H9 (cell line): ENCODE measurements around the gene TEKT3. TPM values are rescaled to one million over a fixed set of nuclear protein-coding genes. Genes with fewer than 3 reads are reported as not detected.

Experiments used
- DNase-seq: peaks from one replicate; pipeline ENCODE4 v3.0.0-alpha.2; 2017
- H2AFZ ChIP-seq: one replicate; pipeline ENCODE4 v1.6.1; 2013; ENCODE audit warnings: mild to moderate bottlenecking, low read length, control low read depth, moderate library complexity
- H2AK5ac ChIP-seq: 2 replicates; pipeline ENCODE4 v1.6.1; 2013; ENCODE audit warnings: low read length, control low read depth, mixed read lengths; ENCODE audit not compliant: insufficient read length
- H2BK120ac ChIP-seq: one replicate; pipeline ENCODE4 v1.6.1; 2013; ENCODE audit warnings: low read depth, mild to moderate bottlenecking, low read length, control low read depth, inconsistent platforms; ENCODE audit not compliant: poor library complexity, severe bottlenecking
- H2BK12ac ChIP-seq: 2 replicates; pipeline ENCODE4 v1.6.1; 2013; ENCODE audit warnings: low read length, control low read depth, mixed read lengths, low read depth; ENCODE audit not compliant: insufficient read length
- H2BK15ac ChIP-seq: 2 replicates; pipeline ENCODE4 v1.6.1; 2013; ENCODE audit warnings: low read depth, low read length, control low read depth
- H2BK20ac ChIP-seq: one replicate; pipeline ENCODE4 v1.6.1; 2013; ENCODE audit warnings: low read depth, mild to moderate bottlenecking, low read length, control low read depth, inconsistent platforms; ENCODE audit not compliant: poor library complexity, severe bottlenecking
- H2BK5ac ChIP-seq: 2 replicates; pipeline ENCODE4 v1.6.1; 2013; ENCODE audit warnings: low read length, control low read depth, mixed read lengths; ENCODE audit not compliant: insufficient read length
- H3K14ac ChIP-seq: 2 replicates; pipeline ENCODE4 v1.6.1; 2013; ENCODE audit warnings: low read length, control low read depth; ENCODE audit not compliant: insufficient read depth
- H3K18ac ChIP-seq: 2 replicates; pipeline ENCODE4 v1.6.1; 2013; ENCODE audit warnings: low read depth, mild to moderate bottlenecking, mixed read lengths, low read length, control low read depth; ENCODE audit not compliant: insufficient read length
- H3K23ac ChIP-seq: 2 replicates; pipeline ENCODE4 v1.6.1; 2013; ENCODE audit warnings: low read length, control low read depth, mixed read lengths, low read depth; ENCODE audit not compliant: insufficient read length
- H3K23me2 ChIP-seq: 2 replicates; pipeline ENCODE4 v1.6.1; 2013; ENCODE audit warnings: low read depth, mild to moderate bottlenecking, mixed read lengths, low read length, control low read depth; ENCODE audit not compliant: insufficient read length, poor library complexity, severe bottlenecking
- H3K27ac ChIP-seq: 2 replicates; pipeline ENCODE4 v1.5.1; 2013; ENCODE audit warnings: low read length, control low read depth, mixed read lengths, low read depth; ENCODE audit not compliant: insufficient read length
- H3K27me3 ChIP-seq: 2 replicates; pipeline ENCODE4 v1.6.1; 2013; ENCODE audit warnings: low read length, control low read depth, inconsistent platforms; ENCODE audit not compliant: insufficient read depth
- H3K4ac ChIP-seq: 2 replicates; pipeline ENCODE4 v1.6.1; 2013; ENCODE audit warnings: low read depth, mild to moderate bottlenecking, control low read depth, inconsistent platforms, low read length, moderate library complexity
- H3K4me1 ChIP-seq: 2 replicates; pipeline ENCODE4 v1.6.1; 2013; ENCODE audit warnings: low read length, control low read depth, inconsistent platforms; ENCODE audit not compliant: insufficient read depth
- H3K4me2 ChIP-seq: 2 replicates; pipeline ENCODE4 v1.6.1; 2013; ENCODE audit warnings: low read length, control low read depth, mixed read lengths; ENCODE audit not compliant: insufficient read length, insufficient read depth
- H3K56ac ChIP-seq: 2 replicates; pipeline ENCODE4 v1.6.1; 2013; ENCODE audit warnings: low read depth, mild to moderate bottlenecking, mixed read lengths, low read length, control low read depth; ENCODE audit not compliant: insufficient read length
- H3K79me1 ChIP-seq: 2 replicates; pipeline ENCODE4 v1.6.1; 2013; ENCODE audit warnings: low read depth, mild to moderate bottlenecking, moderate library complexity, low read length, control low read depth, inconsistent platforms; ENCODE audit not compliant: insufficient read depth, poor library complexity, severe bottlenecking
- H3K79me2 ChIP-seq: 2 replicates; pipeline ENCODE4 v1.6.1; 2013; ENCODE audit warnings: low read length, control low read depth, inconsistent platforms; ENCODE audit not compliant: insufficient read depth
- H3K9ac ChIP-seq: 2 replicates; pipeline ENCODE4 v1.6.1; 2013; ENCODE audit warnings: low read length, control low read depth, mixed read lengths; ENCODE audit not compliant: insufficient read length; ENCODE audit errors: extremely low read depth
- H3K9me3 ChIP-seq: one replicate; pipeline ENCODE4 v1.6.1; 2013; ENCODE audit warnings: low read depth, low read length, inconsistent platforms; ENCODE audit not compliant: control insufficient read depth
- H3T11ph ChIP-seq: one replicate; pipeline ENCODE4 v1.6.1; 2013; ENCODE audit warnings: mild to moderate bottlenecking, low read length, control low read depth, inconsistent platforms
- H4K20me1 ChIP-seq: one replicate; pipeline ENCODE4 v1.6.1; 2013; ENCODE audit not compliant: control insufficient read depth, insufficient read length, insufficient read depth
- H4K5ac ChIP-seq: 2 replicates; pipeline ENCODE4 v1.6.1; 2013; ENCODE audit warnings: low read depth, mild to moderate bottlenecking, mixed read lengths, low read length, control low read depth; ENCODE audit not compliant: insufficient read length
- H4K8ac ChIP-seq: replicated peaks from 2 replicates; pipeline ENCODE4 v1.6.1; 2013; ENCODE audit warnings: low read length, control low read depth, mixed read lengths, low read depth; ENCODE audit not compliant: insufficient read length
- H4K91ac ChIP-seq: 2 replicates; pipeline ENCODE4 v1.6.1; 2013; ENCODE audit warnings: low read depth, mild to moderate bottlenecking, moderate library complexity, mixed read lengths, low read length, control low read depth; ENCODE audit not compliant: insufficient read length
- H3K27ac Mint-ChIP-seq, 3 experiments: 2 replicates in 2 of 3; 3 replicates in 1 of 3; pipeline ENCODE4 v1.8.0; 2020 to 2021; ENCODE audit warnings: mixed read lengths in 3 of 3, mild to moderate bottlenecking in 1 of 3, moderate library complexity in 1 of 3
- H3K27me3 Mint-ChIP-seq: 2 replicates; pipeline ENCODE4 v1.8.0; 2021; ENCODE audit warnings: low read depth, mild to moderate bottlenecking, moderate library complexity, mixed read lengths
- H3K36me3 Mint-ChIP-seq, 3 experiments: 2 replicates in 2 of 3; 3 replicates in 1 of 3; pipeline ENCODE4 v1.8.0; 2020 to 2021; ENCODE audit warnings: low read depth in 3 of 3, mixed read lengths in 3 of 3; ENCODE audit not compliant: insufficient read depth in 1 of 3
- H3K4me1 Mint-ChIP-seq, 2 experiments: 2 replicates each; pipeline ENCODE4 v1.8.0; 2020; ENCODE audit warnings: mixed read lengths in 2 of 2
- H3K4me3 Mint-ChIP-seq, 2 experiments: 2 replicates in 1 of 2; 3 replicates in 1 of 2; pipeline ENCODE4 v1.8.0; 2020 to 2021; ENCODE audit warnings: mild to moderate bottlenecking in 2 of 2, mixed read lengths in 2 of 2, moderate library complexity in 1 of 2
- H3K9me3 Mint-ChIP-seq, 2 experiments: 2 replicates in 1 of 2; 3 replicates in 1 of 2; pipeline ENCODE4 v1.8.0; 2020; ENCODE audit warnings: mild to moderate bottlenecking in 2 of 2, mixed read lengths in 2 of 2, moderate library complexity in 1 of 2
- CTCF ChIP-seq: fragments of 200-600 bp; sonication (generic); conservative IDR thresholded peaks from 3 replicates; pipeline ENCODE4 v1.8.0; 2021; ENCODE audit warnings: antibody characterized with exemption, mild to moderate bottlenecking
- WGBS: extraction: QIAGEN DNeasy Blood & Tissue Kit; methylation state at CpG from one replicate; pipeline ENCODE4 v1.1.7; 2013; ENCODE audit warnings: missing lambda C conversion rate, low lambda C conversion rate, mixed read lengths; ENCODE audit not compliant: insufficient read length; ENCODE audit errors: extremely low coverage; 5-methylcytosine and 5-hydroxymethylcytosine counted together
- total RNA-seq: library from RNA; stranded (reverse); gene quantifications from 2 replicates; pipeline ENCODE4 v1.2.1, GENCODE V29; 2021

The TEKT3 gene
- total RNA-seq, 1 experiment from 2014 or later: 0.42 TPM

GRCh38 chr17:15377200-15377599, 35.8 kb upstream of the TEKT3 start:
- H3K27ac ChIP-seq: no peak overlapping the region

More at GRCh38 chr17:15377200-15377599, 35.8 kb upstream of the TEKT3 start:
- Histone ChIP-seq H2BK120ac (no peak overlapping the region), H3K79me1 (no peaks in the 10 kb centered on the region), H2BK15ac (no peak overlapping the region), H4K8ac (no peak overlapping the region), H2BK5ac (no peak overlapping the region), H3K4ac (no peak overlapping the region), H2AFZ (no peak overlapping the region), H3T11ph (no peak overlapping the region), H2BK20ac (no peak overlapping the region), H3K9me3 (no peaks in the 10 kb centered on the region), H3K14ac (no peak overlapping the region), H3K56ac (no peak overlapping the region), H4K91ac (no peak overlapping the region), H3K4me2 (no peak overlapping the region), H4K20me1 (no peaks in the 10 kb centered on the region), H3K27me3 (no peaks in the 10 kb centered on the region), H3K9ac (no peak overlapping the region), H3K18ac (no peak overlapping the region), H2AK5ac (no peak overlapping the region), H3K23me2 (no peaks in the 10 kb centered on the region), H4K5ac (no peak overlapping the region), H3K4me1 (no peaks in the 10 kb centered on the region), H3K79me2 (no peaks in the 10 kb centered on the region), H2BK12ac (no peak overlapping the region), H3K23ac (no peak overlapping the region)
- Mint-ChIP-seq H3K4me1 (0 out of 4 replicates have a peak, but pooled peaks cover 0 to 2% of the 10 kb centered on the region in 2 experiments), H3K36me3 (no peaks in the 10 kb centered on the region), H3K27ac (no peak overlapping the region), H3K9me3 (no peaks in the 10 kb centered on the region), H3K4me3 (no peak overlapping the region), H3K27me3 (no peaks in the 10 kb centered on the region)
- WGBS: no CpG with 5 or more reads among the region's 4 CpGs
- TF ChIP-seq CTCF: no peak
- DNase-seq: no peak
